Chondrocyte (in vitro differentiated cells): ENCODE measurements around the gene CHST7. TPM values are rescaled to one million over a fixed set of nuclear protein-coding genes. Genes with fewer than 3 reads are reported as not detected.

Source experiments
- DNase-seq: peaks from one replicate; pipeline ENCODE4 v3.0.0; 2021; ENCODE audit warnings: mixed read lengths, low spot score
- H3K27ac Mint-ChIP-seq: one replicate; pipeline ENCODE4 v1.8.0; 2021; ENCODE audit warnings: mild to moderate bottlenecking, moderate library complexity, mixed read lengths; ENCODE audit not compliant: unreplicated experiment
- H3K27me3 Mint-ChIP-seq: 2 replicates; pipeline ENCODE4 v1.8.0; 2021; ENCODE audit warnings: low read depth, mixed read lengths
- H3K36me3 Mint-ChIP-seq: 2 replicates; pipeline ENCODE4 v1.8.0; 2021; ENCODE audit warnings: low read depth, mixed read lengths
- H3K4me1 Mint-ChIP-seq: 2 replicates; pipeline ENCODE4 v1.8.0; 2021; ENCODE audit warnings: low read depth, mild to moderate bottlenecking, mixed read lengths
- H3K4me3 Mint-ChIP-seq: one replicate; pipeline ENCODE4 v1.8.0; 2021; ENCODE audit warnings: mild to moderate bottlenecking, moderate library complexity, mixed read lengths; ENCODE audit not compliant: unreplicated experiment
- H3K9me3 Mint-ChIP-seq: 2 replicates; pipeline ENCODE4 v1.8.0; 2021; ENCODE audit warnings: low read depth, mixed read lengths
- total RNA-seq: library from RNA; stranded (reverse); gene quantifications from 3 replicates; pipeline ENCODE4 v1.2.1, GENCODE V29; 2021
- TF ChIP-seq, protein P1 (sequence below): fragments of 200-600 bp; sonication (generic); IDR thresholded peaks from 2 replicates; pipeline ENCODE4 v1.5.0; 2021; ENCODE audit warnings: antibody characterized with exemption, mild to moderate bottlenecking, moderate library complexity

CHST7 gene
- total RNA-seq, 1 donor from 2014 or later: 7.0 TPM

DNA sequence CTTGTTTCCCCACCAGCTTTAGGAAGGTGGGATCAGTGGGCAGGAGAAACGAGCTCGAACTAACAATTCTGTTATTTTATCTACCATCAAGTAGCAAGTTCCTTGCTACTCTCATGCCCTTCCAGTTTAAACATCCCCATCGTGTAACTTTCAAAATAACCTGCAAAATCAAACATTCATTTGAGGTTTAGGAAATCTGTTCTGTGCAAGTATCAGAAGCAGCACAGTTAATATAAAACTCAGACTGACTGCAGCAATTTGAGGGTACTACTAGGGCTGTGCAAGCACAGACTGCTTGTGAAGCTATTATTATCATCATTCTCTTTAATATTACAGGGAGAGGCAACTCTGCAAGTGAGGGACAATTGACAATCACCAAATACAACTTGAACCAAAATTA lies 48.0 kb downstream of the CHST7 start:
- Mint-ChIP-seq H3K27ac (no peak overlapping the region), H3K9me3 (peaks cover 20% of the 10 kb centered on the region), H3K4me3 (no peak overlapping the region), H3K4me1 (peaks cover 8% of the 10 kb centered on the region), H3K27me3 (no peaks in the 10 kb centered on the region), H3K36me3 (peaks cover 2% of the 10 kb centered on the region)
- TF ChIP-seq, protein P1, sequence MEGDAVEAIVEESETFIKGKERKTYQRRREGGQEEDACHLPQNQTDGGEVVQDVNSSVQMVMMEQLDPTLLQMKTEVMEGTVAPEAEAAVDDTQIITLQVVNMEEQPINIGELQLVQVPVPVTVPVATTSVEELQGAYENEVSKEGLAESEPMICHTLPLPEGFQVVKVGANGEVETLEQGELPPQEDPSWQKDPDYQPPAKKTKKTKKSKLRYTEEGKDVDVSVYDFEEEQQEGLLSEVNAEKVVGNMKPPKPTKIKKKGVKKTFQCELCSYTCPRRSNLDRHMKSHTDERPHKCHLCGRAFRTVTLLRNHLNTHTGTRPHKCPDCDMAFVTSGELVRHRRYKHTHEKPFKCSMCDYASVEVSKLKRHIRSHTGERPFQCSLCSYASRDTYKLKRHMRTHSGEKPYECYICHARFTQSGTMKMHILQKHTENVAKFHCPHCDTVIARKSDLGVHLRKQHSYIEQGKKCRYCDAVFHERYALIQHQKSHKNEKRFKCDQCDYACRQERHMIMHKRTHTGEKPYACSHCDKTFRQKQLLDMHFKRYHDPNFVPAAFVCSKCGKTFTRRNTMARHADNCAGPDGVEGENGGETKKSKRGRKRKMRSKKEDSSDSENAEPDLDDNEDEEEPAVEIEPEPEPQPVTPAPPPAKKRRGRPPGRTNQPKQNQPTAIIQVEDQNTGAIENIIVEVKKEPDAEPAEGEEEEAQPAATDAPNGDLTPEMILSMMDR: no peak
- DNase-seq: no peak

DNA sequence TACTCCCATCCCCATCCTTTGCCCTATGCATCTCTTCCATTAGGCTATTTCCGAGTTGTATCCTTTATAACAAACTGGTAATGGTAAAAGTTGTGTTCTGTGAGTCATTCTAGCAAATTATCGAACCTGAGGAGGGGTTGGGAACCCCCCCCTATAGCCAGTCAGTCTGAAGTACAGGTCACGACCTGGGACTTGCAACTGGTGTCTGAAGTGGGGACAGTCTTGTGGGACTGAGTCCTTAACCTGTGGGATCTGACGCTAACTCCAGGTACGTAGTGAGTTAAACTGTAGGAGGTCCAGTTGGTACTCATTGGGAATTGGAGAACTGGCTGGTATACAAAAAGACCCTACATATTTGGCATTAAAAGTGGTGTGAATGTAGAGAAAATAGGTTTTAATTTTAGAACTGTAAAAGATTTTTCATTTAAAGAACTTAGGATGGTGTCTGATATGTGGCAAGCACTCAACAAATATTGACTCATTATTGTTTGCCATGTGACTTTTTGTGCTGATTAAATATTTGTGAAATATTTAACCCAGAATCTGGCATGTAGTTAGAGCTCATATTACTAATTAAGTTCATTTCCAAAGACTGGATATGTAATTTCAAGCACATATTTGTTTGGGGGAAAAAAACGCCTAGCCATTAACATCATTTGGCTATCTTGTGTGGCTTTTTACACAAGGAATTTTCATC lies 50.7 kb downstream of the CHST7 start:
- Mint-ChIP-seq H3K27ac (no peak overlapping the region), H3K4me1 (peaks cover 18% of the 10 kb centered on the region), H3K27me3 (no peaks in the 10 kb centered on the region), H3K9me3 (peaks cover 5% of the 10 kb centered on the region), H3K4me3 (no peak overlapping the region), H3K36me3 (peaks cover 2% of the 10 kb centered on the region)
- DNase-seq: no peak
- TF ChIP-seq, protein P1: no peak

DNA sequence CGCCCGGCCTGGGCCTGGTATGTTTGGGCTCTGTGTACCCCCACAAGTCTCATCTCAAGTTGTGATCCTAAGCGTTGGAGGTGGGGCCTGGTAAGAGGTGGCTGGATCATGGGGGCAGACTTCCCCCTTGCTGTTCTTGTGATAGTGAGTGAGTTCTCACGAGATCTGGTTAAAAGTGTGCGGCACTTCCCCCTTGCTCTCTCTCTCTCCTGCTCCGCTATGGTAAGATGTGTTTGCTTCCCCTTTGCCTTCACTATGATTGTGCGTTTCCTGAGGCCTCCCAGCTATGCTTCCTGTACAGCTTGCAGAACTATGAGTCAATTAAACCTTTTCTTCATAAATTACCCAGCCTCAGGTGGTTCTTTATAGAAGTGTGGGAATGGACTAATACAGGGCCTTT lies 53.0 kb downstream of the CHST7 start:
- Mint-ChIP-seq H3K9me3 (peaks cover 9% of the 10 kb centered on the region), H3K4me1 (peaks cover 18% of the 10 kb centered on the region), H3K36me3 (no peaks in the 10 kb centered on the region), H3K4me3 (no peak overlapping the region), H3K27me3 (no peaks in the 10 kb centered on the region), H3K27ac (no peak overlapping the region)
- TF ChIP-seq, protein P1: no peak
- no peak for DNase-seq

DNA sequence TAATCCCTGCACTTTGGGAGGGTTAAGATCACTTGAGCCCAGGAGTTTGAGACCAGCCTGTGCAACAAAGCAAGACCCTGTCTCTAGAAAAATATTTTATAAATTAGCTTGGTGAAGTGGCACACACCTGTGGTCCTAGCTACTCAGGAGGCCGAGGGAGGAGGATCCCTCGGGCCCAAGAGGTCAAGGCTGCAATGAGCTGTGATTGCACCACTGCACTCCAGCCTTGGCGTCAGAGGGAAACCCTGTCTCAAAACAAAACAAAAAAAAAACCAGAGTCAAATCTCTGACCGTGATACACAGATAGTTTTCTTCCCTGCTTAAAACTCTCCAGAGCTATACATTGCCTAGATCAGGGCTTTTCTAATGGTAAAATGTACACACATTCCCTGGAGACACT lies 53.5 kb downstream of the CHST7 start:
- H3K27me3 Mint-ChIP-seq: no peaks in the 10 kb centered on the region
- DNase-seq: no peak
- peaks cover 14% of the 10 kb centered on the region for H3K4me1 Mint-ChIP-seq
- no peaks in the 10 kb centered on the region for H3K36me3 Mint-ChIP-seq
- peaks cover 9% of the 10 kb centered on the region for H3K9me3 Mint-ChIP-seq
- H3K27ac Mint-ChIP-seq: no peak overlapping the region
- TF ChIP-seq, protein P1: no peak
- no peak overlapping the region for H3K4me3 Mint-ChIP-seq

DNA sequence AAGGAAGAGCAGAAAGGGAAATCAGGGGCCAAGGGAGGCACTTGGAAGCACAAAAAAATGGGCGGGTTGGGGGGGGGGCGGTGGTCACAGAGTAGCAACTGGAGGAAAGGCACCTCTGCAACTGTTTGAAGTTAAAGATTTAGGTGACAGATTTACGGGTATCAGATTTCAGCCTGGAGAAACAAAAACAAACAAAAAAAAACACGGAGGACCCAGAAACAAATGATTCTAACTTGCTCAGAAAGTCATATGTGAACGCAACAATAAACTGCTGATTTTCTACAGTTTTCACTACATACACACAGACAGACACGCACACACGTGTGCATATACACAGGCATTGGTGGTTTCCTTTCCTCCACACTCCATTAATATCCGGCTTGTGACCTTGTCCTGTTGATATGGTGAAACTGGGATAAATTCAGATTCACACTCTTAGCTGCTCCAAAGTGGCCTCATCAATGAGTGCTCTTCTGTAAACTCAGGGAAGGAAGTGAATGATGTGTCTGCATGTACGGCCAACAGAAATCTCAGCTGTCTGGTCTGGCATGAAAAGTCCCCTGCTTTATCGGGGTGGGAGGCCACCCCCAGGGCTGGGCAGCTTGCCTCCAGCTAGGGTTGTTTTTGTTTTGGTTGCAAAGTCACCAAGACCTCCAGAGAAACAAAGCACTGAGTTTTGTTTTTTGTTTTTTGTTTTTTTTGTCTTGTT lies 54.3 kb downstream of the CHST7 start:
- peaks cover 4% of the 10 kb centered on the region for H3K9me3 Mint-ChIP-seq
- no peak for DNase-seq
- H3K4me3 Mint-ChIP-seq: no peak overlapping the region
- TF ChIP-seq, protein P1: no peak
- H3K4me1 Mint-ChIP-seq: peaks cover 10% of the 10 kb centered on the region
- H3K27ac Mint-ChIP-seq: no peak overlapping the region
- H3K36me3 Mint-ChIP-seq: no peaks in the 10 kb centered on the region
- no peaks in the 10 kb centered on the region for H3K27me3 Mint-ChIP-seq
